Breast epithelium (tissue), 4 donors: Measurements from ENCODE around the gene HNRNPUL2. TPM values are rescaled to one million over a fixed set of nuclear protein-coding genes. Genes with fewer than 3 reads are reported as not detected.
"Not testable (repeated sequence)": the region's sequence is repeated elsewhere in the genome, so short reads cannot be mapped to it uniquely, and the experiment has no call there.

Source experiments
- DNase-seq, 2 donors: peaks; one replicate each; pipeline ENCODE4 v3.0.0-alpha.2; 2019; ENCODE audit warnings: low spot score in 2 of 2
- H3K27ac ChIP-seq, 2 donors: fragments of 200-600 bp; sonication (generic) in 1 of 2; one replicate each; pipeline ENCODE4 v1.5.1; 2016 to 2019; ENCODE audit warnings: mild to moderate bottlenecking in 1 of 2
- H3K27me3 ChIP-seq, 2 donors: fragments of 200-600 bp; sonication (generic) in 1 of 2; one replicate each; pipeline versions ENCODE4 v1.5.1 to v1.6.0; 2017 to 2019; ENCODE audit warnings: control low read depth in 1 of 2, mild to moderate bottlenecking in 1 of 2
- H3K36me3 ChIP-seq: fragments of 200-600 bp; one replicate; pipeline ENCODE4 v1.5.1; 2019
- H3K4me1 ChIP-seq, 2 donors: fragments of 200-600 bp; sonication (generic); one replicate each; pipeline ENCODE4 v1.5.1; 2016 to 2019; ENCODE audit warnings: control low read depth in 1 of 2
- H3K4me3 ChIP-seq, 3 donors: fragments of 200-600 bp; sonication (generic); 1 replicate in 2 of 3; 2 replicates in 1 of 3; pipeline ENCODE4 v1.5.1; 2016 to 2019; ENCODE audit warnings: mild to moderate bottlenecking in 3 of 3, moderate library complexity in 2 of 3
- H3K9me3 ChIP-seq, 2 donors: fragments of 200-600 bp; sonication (generic) in 1 of 2; one replicate each; pipeline ENCODE4 v1.5.1; 2016 to 2019; ENCODE audit warnings: control low read depth in 1 of 2
- CTCF ChIP-seq, 3 donors: fragments of 450-650 bp; IDR thresholded peaks; one replicate each; pipeline ENCODE4 v1.5.1; 2016 to 2017; ENCODE audit warnings: antibody characterized with exemption in 3 of 3, mild to moderate bottlenecking in 3 of 3, moderate library complexity in 3 of 3
- POLR2A ChIP-seq: fragments of 450-650 bp; IDR thresholded peaks from one replicate; pipeline ENCODE4 v1.6.1; 2016; ENCODE audit warnings: antibody characterized with exemption, mild to moderate bottlenecking, moderate library complexity
- POLR2AphosphoS5 ChIP-seq, 3 donors: sonication (generic); formaldehyde crosslinking; IDR thresholded peaks; one replicate each; pipeline ENCODE4 v1.6.1; 2017; ENCODE audit warnings: antibody characterized with exemption in 3 of 3
- intact Hi-C: fragments of 100-400 bp; cut with DNase I; formaldehyde crosslinking; loops from one replicate; pipeline ENCODE4 v1.15.1; 2023; ENCODE audit warnings: low total_unique reads
- total RNA-seq, 3 donors: library from RNA; depleted of rRNA; stranded (reverse); fragments of >200 nt; gene quantifications; one replicate each; pipeline ENCODE4 v1.1.0, GENCODE V29; 2016

Gene HNRNPUL2
- total RNA-seq, 3 donors from 2014 or later, result 22.3 to 24.5 (median 23.6) TPM

- H3K4me3 ChIP-seq, result no peak overlapping the region
These were observed 5.6 kb upstream of the HNRNPUL2 start for GRCh38 chr11:62732830-62733229.

GRCh38 chr11:62730076-62730475, 2.8 kb upstream of the HNRNPUL2 start:
- H3K27me3 ChIP-seq, H3K36me3 ChIP-seq, DNase-seq, intact Hi-C loops, H3K9me3 ChIP-seq, H3K4me1 ChIP-seq: not testable (repeated sequence)
- H3K27ac ChIP-seq, result peak overlapping the region; percentile 1 to 36
- H3K4me3 ChIP-seq, result peak overlapping the region in 2 of 3 donors; percentile 86 to 98

More at GRCh38 chr11:62732830-62733229, 5.6 kb upstream of the HNRNPUL2 start:
- H3K4me1 ChIP-seq, result peaks cover 3 to 10% of the 10 kb centered on the region in 2 donors
- no peaks in the 10 kb centered on the region for H3K36me3 ChIP-seq
- no peak overlapping the region for H3K27ac ChIP-seq
- TF ChIP-seq POLR2AphosphoS5 (IDR thresholded peaks at IDR 0.05), result no peak
- TF ChIP-seq POLR2A, result no peak
- no peak for TF ChIP-seq CTCF (IDR thresholded peaks at IDR 0.05)
- intact Hi-C loops, result no loop called here
- no peaks in the 10 kb centered on the region for H3K27me3 ChIP-seq
- H3K9me3 ChIP-seq, result no peaks in the 10 kb centered on the region
- no peak for DNase-seq

GRCh38 chr11:62728171-62728988, 1.1 kb upstream of the HNRNPUL2 start, which contains the start of gene TTC9C:
TTC9C (plus strand) TSS chr11:62728486; CDS start chr11:62728849, 363 bp downstream.
- H3K9me3 ChIP-seq, result no peaks in the 10 kb centered on the region
- peaks cover 3 to 17% of the 10 kb centered on the region in 2 donors for H3K4me1 ChIP-seq
- DNase-seq, result peak; percentile 86 to 88
- H3K36me3 ChIP-seq, result no peaks in the 10 kb centered on the region
- peak; percentile 63 to 90 (median 88) for TF ChIP-seq POLR2AphosphoS5 (IDR thresholded peaks at IDR 0.05)
- TF ChIP-seq CTCF (IDR thresholded peaks at IDR 0.05), result no peak
- TF ChIP-seq POLR2A, result peak; percentile 91
- H3K27ac ChIP-seq, result peak within 1 kb of the TSS; percentile 93 to 97
- peak within 1 kb of the TSS; percentile 86 to 98 (median 92) for H3K4me3 ChIP-seq
- intact Hi-C loops, result no loop called here
- no peaks in the 10 kb centered on the region for H3K27me3 ChIP-seq

GRCh38 chr11:62727872-62728170, 564 bp upstream of the HNRNPUL2 start:
- no peak for TF ChIP-seq POLR2AphosphoS5 (IDR thresholded peaks at IDR 0.05)
- no peak for TF ChIP-seq POLR2A
- no peak for TF ChIP-seq CTCF (IDR thresholded peaks at IDR 0.05)
- Histone ChIP-seq H3K36me3 (no peaks in the 10 kb centered on the region), H3K4me1 (peaks cover 3 to 18% of the 10 kb centered on the region in 2 donors), H3K4me3 (peak overlapping the region; percentile 86 to 98 (median 92)), H3K27ac (peak overlapping the region; percentile 93 to 97), H3K27me3 (no peaks in the 10 kb centered on the region), H3K9me3 (no peaks in the 10 kb centered on the region)
- intact Hi-C loops, result no loop called here
- peak; percentile 74 to 90 for DNase-seq

GRCh38 chr11:62726915-62727164, 417 bp downstream of the HNRNPUL2 start:
- intact Hi-C loops, result no loop called here
- Histone ChIP-seq H3K27ac (peak overlapping the region; percentile 93 to 97), H3K4me3 (peak overlapping the region; percentile 86 to 98 (median 92)), H3K27me3 (no peaks in the 10 kb centered on the region), H3K9me3 (no peaks in the 10 kb centered on the region), H3K36me3 (peaks cover under 1% of the 10 kb centered on the region), H3K4me1 (peaks cover 3 to 18% of the 10 kb centered on the region in 2 donors)
- DNase-seq, result no peak
- no peak for TF ChIP-seq CTCF (IDR thresholded peaks at IDR 0.05)
- TF ChIP-seq POLR2A, result no peak
- TF ChIP-seq POLR2AphosphoS5 (IDR thresholded peaks at IDR 0.05), result no peak
